HG03521 (cell line): Measurements from ENCODE around the gene IDS.

Experiments
- ATAC-seq: cut with Tn5 transposase; IDR thresholded peaks from one replicate; pipeline ENCODE4 v1.9.1; 2021; ENCODE audit warnings: mild to moderate bottlenecking, moderate library complexity; ENCODE audit not compliant: unreplicated experiment

IDS gene

GRCh38 chrX:149467461-149467860 lies 37.6 kb downstream of the IDS start:
- no peak for ATAC-seq

- no peak for ATAC-seq
Observed at GRCh38 chrX:149462849-149463248, 42.3 kb downstream of the IDS start.

GRCh38 chrX:149461746-149462145 lies 43.4 kb downstream of the IDS start:
- no peak for ATAC-seq

- ATAC-seq: no peak
Observed at GRCh38 chrX:149458586-149458985, 46.5 kb downstream of the IDS start.

- ATAC-seq: no peak
Observed at GRCh38 chrX:149456476-149457245, 48.4 kb downstream of the IDS start.

- ATAC-seq: no peak
Observed at GRCh38 chrX:149455934-149456333, 49.2 kb downstream of the IDS start.

GRCh38 chrX:149453906-149454822 lies 50.9 kb downstream of the IDS start:
- no peak for ATAC-seq

GRCh38 chrX:149453030-149453429 lies 52.1 kb downstream of the IDS start:
- no peak for ATAC-seq

- no peak for ATAC-seq
Observed at GRCh38 chrX:149433451-149433850, 71.7 kb downstream of the IDS start.

- ATAC-seq: no peak
Observed at GRCh38 chrX:149433051-149433450, 72.1 kb downstream of the IDS start.
